Measurements from ENCODE around the gene TMCO4. TPM values are rescaled to one million over a fixed set of nuclear protein-coding genes. Genes with fewer than 3 reads are reported as not detected.

TMCO4 gene
- total and polyA plus RNA-seq, 10 of the 15 experiments (the other 5 are each of a cell fraction or from before 2014, with no cell fraction given): 2.4 to 20.8 (median 13.0) TPM

- H3K4me2 ChIP-seq (ENCODE audit: control insufficient read depth, insufficient read depth): no peak overlapping the region; the same call in 1 of the 2 replicates
Observed at GRCh38 chr1:19797827-19798226, 1.9 kb downstream of the TMCO4 start.

More at GRCh38 chr1:19797827-19798226, 1.9 kb downstream of the TMCO4 start:
- DNase-seq (ENCODE audit: low read depth, low spot score): no peak
- CTCF ChIA-PET: interaction anchor here (1.0 to 1.5 kb wide), 5 partner anchors 8 to 197 kb away, joined by 3 to 4 read pairs (median 3); partner anchors contain the start of gene OTUD3
- intact Hi-C loops (cut with micrococcal nuclease; ENCODE audit: unreplicated experiment) (no loop called here), in situ Hi-C loops (cut with MboI) (no loop called here)
- no peak for ATAC-seq
- no peak overlapping the region for H3K9ac ChIP-seq (ENCODE audit: control insufficient read depth, insufficient read depth, low read length)
- no peak for TF ChIP-seq CBFB (IDR thresholded peaks at IDR 0.05; ENCODE audit: low read depth)
- TF ChIP-seq HDGF (IDR thresholded peaks at IDR 0.05): no peak
- TF ChIP-seq HCFC1 (IDR thresholded peaks at IDR 0.05; ENCODE audit: low read length): no peak
- TF ChIP-seq ZZZ3 (IDR thresholded peaks at IDR 0.05; ENCODE audit: control insufficient read depth, insufficient read length, low read depth): no peak
- TF ChIP-seq YY1 (IDR thresholded peaks at IDR 0.05; ENCODE audit: low read depth, low read length): no peak
- no peak for TF ChIP-seq GATAD2B (conservative IDR thresholded peaks at IDR 0.05; ENCODE audit: low read depth)
- TF ChIP-seq PML (IDR thresholded peaks at IDR 0.05; ENCODE audit: low read length): no peak
- TF ChIP-seq SREBF2 (IDR thresholded peaks at IDR 0.05; ENCODE audit: low read length): no peak
- no peak for TF ChIP-seq RCOR1 (conservative IDR thresholded peaks at IDR 0.05; ENCODE audit: low read depth, low read length)
- no peak for TF ChIP-seq HSF1 (IDR thresholded peaks at IDR 0.05; ENCODE audit: low read depth, low read length)
- TF ChIP-seq FOXM1 (IDR thresholded peaks at IDR 0.05; ENCODE audit: low read depth, low read length): no peak
- no peak for TF ChIP-seq ESRRA (IDR thresholded peaks at IDR 0.05; ENCODE audit: low read length)
- SMC1A ChIA-PET (ENCODE audit: uncharacterized antibody, unreplicated experiment): interaction anchor here (0.9 kb wide), 1 partner anchor 10 kb away, joined by 3 read pairs; no protein-coding TSS in a partner anchor
- POLR2A ChIA-PET: no interaction called here
- no peak for FAIRE-seq
- peaks cover 4% of the 10 kb centered on the region for H3K79me2 ChIP-seq (ENCODE audit: control insufficient read depth, insufficient read depth, low read length)
- peaks cover 24% of the 10 kb centered on the region for H3K4me1 ChIP-seq (ENCODE audit: control insufficient read depth, insufficient read depth, low read length)
- RAD21 ChIA-PET (ENCODE audit: unreplicated experiment): no interaction called here
- H4K20me1 ChIP-seq (ENCODE audit: control insufficient read depth, insufficient read depth): no peaks in the 10 kb centered on the region
- BruUV-seq (replicated peaks): no TSS peak
- 96% methylated on average over 5 of the region's 5 CpGs for whole genome bisulfite sequencing (ENCODE audit: insufficient coverage, insufficient replicate concordance, low lambda C conversion rate, missing lambda C conversion rate)
- H3K27ac ChIP-seq (ENCODE audit: control insufficient read depth, insufficient read depth): no peak overlapping the region
- no peak overlapping the region for H3K4me3 ChIP-seq
- no peaks in the 10 kb centered on the region for H3K9me3 ChIP-seq (replicated peaks; ENCODE audit: control insufficient read depth, insufficient read depth, low read length)
- H3K27me3 ChIP-seq (replicated peaks in 1 of 2; ENCODE audit: control insufficient read depth in 2 of 2, insufficient read depth in 2 of 2, low read length in 1 of 2): no peaks in the 10 kb centered on the region
- no peaks in the 10 kb centered on the region for H3K36me3 ChIP-seq (ENCODE audit: control insufficient read depth in 2 of 2, insufficient read depth in 2 of 2, low read length in 1 of 2)
- no peak overlapping the region for H2AFZ ChIP-seq (ENCODE audit: control insufficient read depth, low read depth, low read length)
